Measurements from ENCODE around the gene ADAMTS9. TPM values are rescaled to one million over a fixed set of nuclear protein-coding genes. Genes with fewer than 3 reads are reported as not detected.

The ADAMTS9 gene
- total and polyA plus RNA-seq, 10 of the 15 experiments (the other 5 are each of a cell fraction or from before 2014, with no cell fraction given), result 0.08 TPM; not detected in 9

DNA sequence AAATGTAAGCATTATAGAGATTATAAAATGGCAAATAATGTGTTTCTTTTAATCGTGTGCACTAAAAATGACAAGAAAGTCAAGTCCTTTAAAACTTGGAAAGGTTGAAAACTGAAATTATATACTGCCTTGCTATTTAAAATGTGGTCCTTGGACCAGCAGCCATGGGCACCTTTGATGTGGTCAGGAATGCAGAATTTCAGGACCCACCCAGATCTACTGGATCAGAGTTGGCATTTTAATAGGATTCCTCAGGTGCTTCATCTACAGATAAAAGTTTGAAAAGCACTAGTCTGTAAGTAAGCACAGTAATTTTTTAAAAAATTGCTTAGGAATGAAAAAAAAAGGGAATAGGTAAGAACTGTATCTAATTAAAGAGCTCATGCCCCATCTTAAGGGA, 55.8 kb downstream of the ADAMTS9 start:
- ATAC-seq, result no peak
- Histone ChIP-seq H3K79me2 (ENCODE audit: control insufficient read depth, insufficient read depth, low read length) (no peaks in the 10 kb centered on the region), H3K9me3 (replicated peaks; ENCODE audit: control insufficient read depth, insufficient read depth, low read length) (no peaks in the 10 kb centered on the region), H3K4me2 (ENCODE audit: control insufficient read depth, insufficient read depth) (no peak overlapping the region), H4K20me1 (ENCODE audit: control insufficient read depth, insufficient read depth) (no peaks in the 10 kb centered on the region), H2AFZ (ENCODE audit: control insufficient read depth, low read depth, low read length) (no peak overlapping the region), H3K27me3 (replicated peaks in 1 of 2; ENCODE audit: control insufficient read depth in 2 of 2, insufficient read depth in 2 of 2, low read length in 1 of 2) (no peaks in the 10 kb centered on the region), H3K36me3 (ENCODE audit: control insufficient read depth in 2 of 2, insufficient read depth in 2 of 2, low read length in 1 of 2) (no peaks in the 10 kb centered on the region), H3K27ac (ENCODE audit: control insufficient read depth, insufficient read depth) (no peak overlapping the region), H3K4me1 (ENCODE audit: control insufficient read depth, insufficient read depth, low read length) (no peaks in the 10 kb centered on the region), H3K9ac (ENCODE audit: control insufficient read depth, insufficient read depth, low read length) (no peak overlapping the region), H3K4me3 (no peak overlapping the region)
- DNase-seq (ENCODE audit: low read depth, low spot score), result no peak
- ChIA-PET CTCF (interaction anchor here (1.3 kb wide), 1 partner anchor 98 kb away, joined by 4 read pairs; no protein-coding TSS in a partner anchor), POLR2A (no interaction called here), SMC1A (ENCODE audit: uncharacterized antibody, unreplicated experiment) (no interaction called here), RAD21 (ENCODE audit: unreplicated experiment) (no interaction called here)
- no peak for TF ChIP-seq SMC3 (IDR thresholded peaks at IDR 0.05; ENCODE audit: borderline replicate concordance, low read length)
- TF ChIP-seq HDGF (IDR thresholded peaks at IDR 0.05), result no peak
- no peak for TF ChIP-seq KAT2A (conservative IDR thresholded peaks at IDR 0.05; ENCODE audit: control insufficient read depth, low read depth, low read length)
- no peak for TF ChIP-seq NFIC (IDR thresholded peaks at IDR 0.05; ENCODE audit: low read depth, low read length)
- TF ChIP-seq, protein P1, sequence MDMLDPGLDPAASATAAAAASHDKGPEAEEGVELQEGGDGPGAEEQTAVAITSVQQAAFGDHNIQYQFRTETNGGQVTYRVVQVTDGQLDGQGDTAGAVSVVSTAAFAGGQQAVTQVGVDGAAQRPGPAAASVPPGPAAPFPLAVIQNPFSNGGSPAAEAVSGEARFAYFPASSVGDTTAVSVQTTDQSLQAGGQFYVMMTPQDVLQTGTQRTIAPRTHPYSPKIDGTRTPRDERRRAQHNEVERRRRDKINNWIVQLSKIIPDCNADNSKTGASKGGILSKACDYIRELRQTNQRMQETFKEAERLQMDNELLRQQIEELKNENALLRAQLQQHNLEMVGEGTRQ (IDR thresholded peaks at IDR 0.05; ENCODE audit: borderline replicate concordance, low read depth, low read length), result no peak
- no peak for TF ChIP-seq DPF2 (IDR thresholded peaks at IDR 0.05)
- TF ChIP-seq, protein P2, sequence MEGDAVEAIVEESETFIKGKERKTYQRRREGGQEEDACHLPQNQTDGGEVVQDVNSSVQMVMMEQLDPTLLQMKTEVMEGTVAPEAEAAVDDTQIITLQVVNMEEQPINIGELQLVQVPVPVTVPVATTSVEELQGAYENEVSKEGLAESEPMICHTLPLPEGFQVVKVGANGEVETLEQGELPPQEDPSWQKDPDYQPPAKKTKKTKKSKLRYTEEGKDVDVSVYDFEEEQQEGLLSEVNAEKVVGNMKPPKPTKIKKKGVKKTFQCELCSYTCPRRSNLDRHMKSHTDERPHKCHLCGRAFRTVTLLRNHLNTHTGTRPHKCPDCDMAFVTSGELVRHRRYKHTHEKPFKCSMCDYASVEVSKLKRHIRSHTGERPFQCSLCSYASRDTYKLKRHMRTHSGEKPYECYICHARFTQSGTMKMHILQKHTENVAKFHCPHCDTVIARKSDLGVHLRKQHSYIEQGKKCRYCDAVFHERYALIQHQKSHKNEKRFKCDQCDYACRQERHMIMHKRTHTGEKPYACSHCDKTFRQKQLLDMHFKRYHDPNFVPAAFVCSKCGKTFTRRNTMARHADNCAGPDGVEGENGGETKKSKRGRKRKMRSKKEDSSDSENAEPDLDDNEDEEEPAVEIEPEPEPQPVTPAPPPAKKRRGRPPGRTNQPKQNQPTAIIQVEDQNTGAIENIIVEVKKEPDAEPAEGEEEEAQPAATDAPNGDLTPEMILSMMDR (IDR thresholded peaks at IDR 0.05 in 2 of 3, conservative IDR thresholded peaks at IDR 0.05 in 1 of 3; ENCODE audit: control insufficient read depth in 2 of 3, extremely low read depth in 1 of 3, insufficient read depth in 1 of 3, low read depth in 3 of 3, low read length in 3 of 3), result no peak
- TF ChIP-seq BCL11A (IDR thresholded peaks at IDR 0.05; ENCODE audit: low read depth, low read length), result no peak
- no peak for TF ChIP-seq NBN (IDR thresholded peaks at IDR 0.05)
- TF ChIP-seq, protein P3, sequence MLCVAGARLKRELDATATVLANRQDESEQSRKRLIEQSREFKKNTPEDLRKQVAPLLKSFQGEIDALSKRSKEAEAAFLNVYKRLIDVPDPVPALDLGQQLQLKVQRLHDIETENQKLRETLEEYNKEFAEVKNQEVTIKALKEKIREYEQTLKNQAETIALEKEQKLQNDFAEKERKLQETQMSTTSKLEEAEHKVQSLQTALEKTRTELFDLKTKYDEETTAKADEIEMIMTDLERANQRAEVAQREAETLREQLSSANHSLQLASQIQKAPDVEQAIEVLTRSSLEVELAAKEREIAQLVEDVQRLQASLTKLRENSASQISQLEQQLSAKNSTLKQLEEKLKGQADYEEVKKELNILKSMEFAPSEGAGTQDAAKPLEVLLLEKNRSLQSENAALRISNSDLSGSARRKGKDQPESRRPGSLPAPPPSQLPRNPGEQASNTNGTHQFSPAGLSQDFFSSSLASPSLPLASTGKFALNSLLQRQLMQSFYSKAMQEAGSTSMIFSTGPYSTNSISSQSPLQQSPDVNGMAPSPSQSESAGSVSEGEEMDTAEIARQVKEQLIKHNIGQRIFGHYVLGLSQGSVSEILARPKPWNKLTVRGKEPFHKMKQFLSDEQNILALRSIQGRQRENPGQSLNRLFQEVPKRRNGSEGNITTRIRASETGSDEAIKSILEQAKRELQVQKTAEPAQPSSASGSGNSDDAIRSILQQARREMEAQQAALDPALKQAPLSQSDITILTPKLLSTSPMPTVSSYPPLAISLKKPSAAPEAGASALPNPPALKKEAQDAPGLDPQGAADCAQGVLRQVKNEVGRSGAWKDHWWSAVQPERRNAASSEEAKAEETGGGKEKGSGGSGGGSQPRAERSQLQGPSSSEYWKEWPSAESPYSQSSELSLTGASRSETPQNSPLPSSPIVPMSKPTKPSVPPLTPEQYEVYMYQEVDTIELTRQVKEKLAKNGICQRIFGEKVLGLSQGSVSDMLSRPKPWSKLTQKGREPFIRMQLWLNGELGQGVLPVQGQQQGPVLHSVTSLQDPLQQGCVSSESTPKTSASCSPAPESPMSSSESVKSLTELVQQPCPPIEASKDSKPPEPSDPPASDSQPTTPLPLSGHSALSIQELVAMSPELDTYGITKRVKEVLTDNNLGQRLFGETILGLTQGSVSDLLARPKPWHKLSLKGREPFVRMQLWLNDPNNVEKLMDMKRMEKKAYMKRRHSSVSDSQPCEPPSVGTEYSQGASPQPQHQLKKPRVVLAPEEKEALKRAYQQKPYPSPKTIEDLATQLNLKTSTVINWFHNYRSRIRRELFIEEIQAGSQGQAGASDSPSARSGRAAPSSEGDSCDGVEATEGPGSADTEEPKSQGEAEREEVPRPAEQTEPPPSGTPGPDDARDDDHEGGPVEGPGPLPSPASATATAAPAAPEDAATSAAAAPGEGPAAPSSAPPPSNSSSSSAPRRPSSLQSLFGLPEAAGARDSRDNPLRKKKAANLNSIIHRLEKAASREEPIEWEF (IDR thresholded peaks at IDR 0.05; ENCODE audit: insufficient replicate concordance, low read depth, low read length), result no peak
- no peak for TF ChIP-seq SRF (IDR thresholded peaks at IDR 0.05; ENCODE audit: low read depth in 2 of 2, low read length in 2 of 2)
- TF ChIP-seq, protein P4, sequence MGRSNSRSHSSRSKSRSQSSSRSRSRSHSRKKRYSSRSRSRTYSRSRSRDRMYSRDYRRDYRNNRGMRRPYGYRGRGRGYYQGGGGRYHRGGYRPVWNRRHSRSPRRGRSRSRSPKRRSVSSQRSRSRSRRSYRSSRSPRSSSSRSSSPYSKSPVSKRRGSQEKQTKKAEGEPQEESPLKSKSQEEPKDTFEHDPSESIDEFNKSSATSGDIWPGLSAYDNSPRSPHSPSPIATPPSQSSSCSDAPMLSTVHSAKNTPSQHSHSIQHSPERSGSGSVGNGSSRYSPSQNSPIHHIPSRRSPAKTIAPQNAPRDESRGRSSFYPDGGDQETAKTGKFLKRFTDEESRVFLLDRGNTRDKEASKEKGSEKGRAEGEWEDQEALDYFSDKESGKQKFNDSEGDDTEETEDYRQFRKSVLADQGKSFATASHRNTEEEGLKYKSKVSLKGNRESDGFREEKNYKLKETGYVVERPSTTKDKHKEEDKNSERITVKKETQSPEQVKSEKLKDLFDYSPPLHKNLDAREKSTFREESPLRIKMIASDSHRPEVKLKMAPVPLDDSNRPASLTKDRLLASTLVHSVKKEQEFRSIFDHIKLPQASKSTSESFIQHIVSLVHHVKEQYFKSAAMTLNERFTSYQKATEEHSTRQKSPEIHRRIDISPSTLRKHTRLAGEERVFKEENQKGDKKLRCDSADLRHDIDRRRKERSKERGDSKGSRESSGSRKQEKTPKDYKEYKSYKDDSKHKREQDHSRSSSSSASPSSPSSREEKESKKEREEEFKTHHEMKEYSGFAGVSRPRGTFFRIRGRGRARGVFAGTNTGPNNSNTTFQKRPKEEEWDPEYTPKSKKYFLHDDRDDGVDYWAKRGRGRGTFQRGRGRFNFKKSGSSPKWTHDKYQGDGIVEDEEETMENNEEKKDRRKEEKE (IDR thresholded peaks at IDR 0.05), result no peak
- TF ChIP-seq, protein P5, sequence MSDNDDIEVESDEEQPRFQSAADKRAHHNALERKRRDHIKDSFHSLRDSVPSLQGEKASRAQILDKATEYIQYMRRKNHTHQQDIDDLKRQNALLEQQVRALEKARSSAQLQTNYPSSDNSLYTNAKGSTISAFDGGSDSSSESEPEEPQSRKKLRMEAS (IDR thresholded peaks at IDR 0.05; ENCODE audit: low read depth, low read length), result no peak
- intact Hi-C loops (cut with micrococcal nuclease; ENCODE audit: unreplicated experiment), result no loop called here
- no peak for FAIRE-seq
- 0% methylated on average over 1 of the region's 1 CpG for WGBS (ENCODE audit: insufficient coverage, insufficient replicate concordance, low lambda C conversion rate, missing lambda C conversion rate)
- in situ Hi-C loops (cut with MboI), result no loop called here
- BruUV-seq (replicated peaks), result no TSS peak
